Tibial nerve (tissue), 4 donors: ENCODE data around the gene RNF121. TPM values are rescaled to one million over a fixed set of nuclear protein-coding genes. Genes with fewer than 3 reads are reported as not detected.

ENCODE experiments used
- DNase-seq, 2 donors: peaks; one replicate each; pipeline ENCODE4 v3.0.0-alpha.2; 2019; ENCODE audit warnings: low spot score in 2 of 2
- H3K27ac ChIP-seq, 4 donors: fragments of 200-600 bp; sonication (generic) in 3 of 4; one replicate each; pipeline ENCODE4 v1.5.1; 2017 to 2019; ENCODE audit warnings: mild to moderate bottlenecking in 1 of 4
- H3K27me3 ChIP-seq, 2 donors: fragments of 200-600 bp; sonication (generic) in 1 of 2; one replicate each; pipeline versions ENCODE4 v1.5.1 to v1.6.0; 2017 to 2019
- H3K36me3 ChIP-seq, 3 donors: fragments of 200-600 bp; sonication (generic); one replicate each; pipeline ENCODE4 v1.5.1; 2018 to 2019
- H3K4me1 ChIP-seq, 4 donors: fragments of 200-600 bp; sonication (generic) in 3 of 4; one replicate each; pipeline ENCODE4 v1.5.1; 2017 to 2019
- H3K4me3 ChIP-seq, 4 donors: fragments of 200-600 bp; sonication (generic) in 3 of 4; one replicate each; pipeline ENCODE4 v1.5.1; 2017 to 2019; ENCODE audit warnings: mild to moderate bottlenecking in 1 of 4, moderate library complexity in 1 of 4
- H3K9me3 ChIP-seq, 4 donors: fragments of 200-600 bp; sonication (generic) in 3 of 4; one replicate each; pipeline ENCODE4 v1.5.1; 2017 to 2019
- CTCF ChIP-seq, 5 experiments: fragments of 200-600 bp in 3 of 5; fragments of 450-650 bp in 2 of 5; sonication (generic) in 3 of 5; IDR thresholded peaks; one replicate each; pipeline ENCODE4 v1.5.1; 2016 to 2019; ENCODE audit warnings: antibody characterized with exemption in 5 of 5, mild to moderate bottlenecking in 3 of 5, moderate library complexity in 2 of 5
- EP300 ChIP-seq, 2 donors: sonication (generic); formaldehyde crosslinking; IDR thresholded peaks; one replicate each; pipeline ENCODE4 v1.6.1; 2017; ENCODE audit warnings: antibody characterized with exemption in 2 of 2, mild to moderate bottlenecking in 1 of 2
- POLR2A ChIP-seq, 2 donors: fragments of 450-650 bp; IDR thresholded peaks; one replicate each; pipeline ENCODE4 v1.6.1; 2017; ENCODE audit warnings: antibody characterized with exemption in 2 of 2, mild to moderate bottlenecking in 2 of 2, moderate library complexity in 2 of 2
- WGBS, 2 donors: methylation state at CpG; one replicate each; pipeline ENCODE4 v1.1.5; 2018; 5-methylcytosine and 5-hydroxymethylcytosine counted together
- total RNA-seq, 4 donors: library from RNA; depleted of rRNA; stranded (reverse); fragments of >200 nt; gene quantifications; one replicate each; pipeline ENCODE4 v1.1.0, GENCODE V29; 2016

The RNF121 gene
- total RNA-seq, 4 donors from 2014 or later, result 17.2 to 29.4 (median 21.4) TPM

- no peaks in the 10 kb centered on the region for H3K9me3 ChIP-seq
- H3K27ac ChIP-seq, result peak overlapping the region in 2 of 4 donors; percentile 31 to 36
- H3K36me3 ChIP-seq, result peaks cover 0 to 40% (median 7%) of the 10 kb centered on the region in 3 donors
- no peak for TF ChIP-seq EP300 (IDR thresholded peaks at IDR 0.05)
- no peak for TF ChIP-seq CTCF (IDR thresholded peaks at IDR 0.05)
- no peak for TF ChIP-seq POLR2A (IDR thresholded peaks at IDR 0.05)
- no peaks in the 10 kb centered on the region for H3K27me3 ChIP-seq
- H3K4me1 ChIP-seq, result peaks cover 0 to 78% (median 43%) of the 10 kb centered on the region in 4 donors
- DNase-seq, result no peak
- H3K4me3 ChIP-seq, result no peak overlapping the region
- WGBS, 2 donors, result 35 to 45% methylated on average over 3 of the region's 3 CpGs
Observed at GRCh38 chr11:72036687-72037086, 107.8 kb downstream of the RNF121 start.

- TF ChIP-seq CTCF (IDR thresholded peaks at IDR 0.05) (no peak), POLR2A (IDR thresholded peaks at IDR 0.05) (no peak), EP300 (IDR thresholded peaks at IDR 0.05) (no peak)
- Histone ChIP-seq H3K4me1 (peaks cover 4 to 80% (median 50%) of the 10 kb centered on the region in 4 donors), H3K27me3 (no peaks in the 10 kb centered on the region), H3K27ac (peak overlapping the region; percentile 91 to 100 (median 97)), H3K36me3 (peaks cover 0 to 32% (median 7%) of the 10 kb centered on the region in 3 donors), H3K4me3 (peak overlapping the region in 3 of 4 donors; percentile 8 to 65 (median 60)), H3K9me3 (no peaks in the 10 kb centered on the region)
- 25 to 37% methylated on average over 4 of the region's 4 CpGs for whole genome bisulfite sequencing, 2 donors
- DNase-seq, result no peak
Observed at GRCh38 chr11:72037554-72038311, 108.9 kb downstream of the RNF121 start.

- Histone ChIP-seq H3K27me3 (no peaks in the 10 kb centered on the region), H3K27ac (peak overlapping the region; percentile 91 to 100 (median 97)), H3K9me3 (no peaks in the 10 kb centered on the region), H3K4me1 (peaks cover 4 to 80% (median 51%) of the 10 kb centered on the region in 4 donors), H3K36me3 (peaks cover 0 to 25% (median 7%) of the 10 kb centered on the region in 3 donors), H3K4me3 (peak overlapping the region; percentile 43 to 65 (median 58))
- no peak for TF ChIP-seq CTCF (IDR thresholded peaks at IDR 0.05)
- TF ChIP-seq POLR2A (IDR thresholded peaks at IDR 0.05), result peak; percentile 30 to 73
- peak; percentile 28 to 94 for TF ChIP-seq EP300 (IDR thresholded peaks at IDR 0.05)
- peak; percentile 60 to 71 for DNase-seq
- 10 to 13% methylated on average over 2 of the region's 2 CpGs for WGBS, 2 donors
Observed at GRCh38 chr11:72038491-72038890, 109.6 kb downstream of the RNF121 start.

GRCh38 chr11:72039031-72039855 is 110.4 kb downstream of the RNF121 start:
- TF ChIP-seq CTCF (IDR thresholded peaks at IDR 0.05) (no peak), EP300 (IDR thresholded peaks at IDR 0.05) (no peak), POLR2A (IDR thresholded peaks at IDR 0.05) (no peak)
- Histone ChIP-seq H3K36me3 (peaks cover 0 to 17% (median 7%) of the 10 kb centered on the region in 3 donors), H3K27me3 (no peaks in the 10 kb centered on the region), H3K9me3 (no peaks in the 10 kb centered on the region), H3K4me3 (peak overlapping the region; percentile 43 to 65 (median 58)), H3K4me1 (peaks cover 4 to 82% (median 50%) of the 10 kb centered on the region in 4 donors), H3K27ac (peak overlapping the region; percentile 91 to 100 (median 97))
- no peak for DNase-seq
- 7 to 18% methylated on average over 5 of the region's 5 CpGs for WGBS, 2 donors
